GM18498 (cell line): ENCODE measurements around the gene DBNL.

Experiments used
- ATAC-seq: cut with Tn5 transposase; IDR thresholded peaks from one replicate; pipeline ENCODE4 v1.9.1; 2021; ENCODE audit warnings: mild to moderate bottlenecking, moderate library complexity; ENCODE audit not compliant: unreplicated experiment

The DBNL gene

GRCh38 chr7:44107961-44108767 is 63.7 kb downstream of the DBNL start:
- no peak for ATAC-seq

- ATAC-seq, result no peak
Measured at GRCh38 chr7:44108768-44109750, 64.6 kb downstream of the DBNL start.

DNA sequence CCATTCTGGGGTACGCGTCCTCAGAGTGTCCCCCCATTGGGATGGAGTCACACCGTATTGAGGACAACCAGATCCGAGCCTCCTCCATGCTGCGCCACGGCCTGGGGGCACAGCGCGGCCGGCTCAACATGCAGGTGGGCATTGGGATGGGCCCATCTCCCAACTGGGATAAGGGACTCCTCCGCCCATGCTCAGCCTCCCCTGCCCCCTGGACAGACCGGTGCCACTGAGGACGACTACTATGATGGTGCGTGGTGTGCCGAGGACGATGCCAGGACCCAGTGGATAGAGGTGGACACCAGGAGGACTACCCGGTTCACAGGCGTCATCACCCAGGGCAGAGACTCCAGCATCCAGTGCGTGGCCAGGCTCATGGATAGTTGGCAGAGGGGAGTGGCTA is 65.5 kb downstream of the DBNL start:
- ATAC-seq, result no peak

DNA sequence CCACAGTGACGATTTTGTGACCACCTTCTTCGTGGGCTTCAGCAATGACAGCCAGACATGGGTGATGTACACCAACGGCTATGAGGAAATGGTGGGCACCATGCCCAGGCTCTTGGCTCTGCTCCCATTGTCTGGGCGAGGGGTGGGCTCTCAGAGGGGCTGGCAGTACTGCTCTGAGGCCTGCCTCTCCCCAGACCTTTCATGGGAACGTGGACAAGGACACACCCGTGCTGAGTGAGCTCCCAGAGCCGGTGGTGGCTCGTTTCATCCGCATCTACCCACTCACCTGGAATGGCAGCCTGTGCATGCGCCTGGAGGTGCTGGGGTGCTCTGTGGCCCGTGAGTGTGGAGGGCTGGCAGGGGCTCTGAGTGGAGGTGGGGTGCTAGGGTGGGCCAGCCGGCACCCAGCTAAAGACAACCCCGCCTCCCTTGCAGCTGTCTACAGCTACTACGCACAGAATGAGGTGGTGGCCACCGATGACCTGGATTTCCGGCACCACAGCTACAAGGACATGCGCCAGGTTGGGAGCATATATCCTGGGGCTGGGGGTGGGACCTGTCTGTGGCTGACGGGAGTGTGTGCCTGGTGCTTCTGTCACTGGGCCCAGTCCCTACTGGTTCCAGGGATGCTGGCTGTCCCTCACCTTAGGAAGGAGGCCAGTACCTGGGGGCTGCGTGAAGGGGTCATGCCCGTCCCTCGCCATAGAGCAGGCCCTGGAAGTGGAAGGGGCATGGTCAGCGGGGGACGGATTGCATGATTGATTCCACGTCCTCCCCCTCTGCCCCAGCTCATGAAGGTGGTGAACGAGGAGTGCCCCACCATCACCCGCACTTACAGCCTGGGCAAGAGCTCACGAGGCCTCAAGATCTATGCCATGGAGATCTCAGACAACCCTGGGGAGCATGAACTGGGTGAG is 66.5 kb downstream of the DBNL start:
- no peak for ATAC-seq
